Measurements from ENCODE around the gene TLE2. TPM values are rescaled to one million over a fixed set of nuclear protein-coding genes. Genes with fewer than 3 reads are reported as not detected.

Gene TLE2
- polyA plus RNA-seq, 4 donors = 3.8 to 66.0 (median 12.3) TPM

GRCh38 chr19:3036119-3036976 lies 7.3 kb upstream of the TLE2 start:
- Histone ChIP-seq H3K9me3 (ENCODE audit: control insufficient read depth in 2 of 2, insufficient read depth in 1 of 2, low read depth in 1 of 2, low read length in 1 of 2) (no peaks in the 10 kb centered on the region), H3K4me3 (ENCODE audit: low read depth in 1 of 3, low read length in 3 of 3) (peak overlapping the region; percentile 41 to 55 (median 51)), H3K27ac (ENCODE audit: low read depth in 1 of 3, low read length in 2 of 3) (peak overlapping the region; percentile 76 to 94 (median 86)), H3K27me3 (ENCODE audit: control insufficient read depth in 3 of 3, insufficient read depth in 3 of 3, low read length in 3 of 3) (peaks cover 0 to 2% (median 0%) of the 10 kb centered on the region in 3 donors), H3K36me3 (ENCODE audit: control insufficient read depth in 3 of 3, insufficient read depth in 2 of 3, low read depth in 1 of 3, low read length in 3 of 3) (no peaks in the 10 kb centered on the region), H3K4me1 (ENCODE audit: control insufficient read depth in 3 of 3, insufficient read depth in 2 of 3, low read depth in 1 of 3, low read length in 2 of 3) (peaks cover 0 to 28% (median 0%) of the 10 kb centered on the region in 3 donors)
- FAIRE-seq = no peak
- WGBS, 3 donors = 0 to 1% (median 1%) methylated on average over 32 to 44 of the region's 44 CpGs
- peak; percentile 93 to 97 for DNase-seq

GRCh38 chr19:3035542-3036118 lies 6.5 kb upstream of the TLE2 start:
- WGBS, 3 donors = 0 to 1% (median 1%) methylated on average over 26 to 29 of the region's 29 CpGs
- H3K27me3 ChIP-seq (ENCODE audit: control insufficient read depth in 3 of 3, insufficient read depth in 3 of 3, low read length in 3 of 3) = peaks cover 0 to 2% (median 0%) of the 10 kb centered on the region in 3 donors
- H3K4me3 ChIP-seq (ENCODE audit: low read depth in 1 of 3, low read length in 3 of 3) = peak overlapping the region; percentile 51 to 55 (median 53)
- peaks cover 0 to 28% (median 0%) of the 10 kb centered on the region in 3 donors for H3K4me1 ChIP-seq (ENCODE audit: control insufficient read depth in 3 of 3, insufficient read depth in 2 of 3, low read depth in 1 of 3, low read length in 2 of 3)
- DNase-seq (peak; percentile 99), FAIRE-seq (no peak)
- H3K36me3 ChIP-seq (ENCODE audit: control insufficient read depth in 3 of 3, insufficient read depth in 2 of 3, low read depth in 1 of 3, low read length in 3 of 3) = no peaks in the 10 kb centered on the region
- no peaks in the 10 kb centered on the region for H3K9me3 ChIP-seq (ENCODE audit: control insufficient read depth in 2 of 2, insufficient read depth in 1 of 2, low read depth in 1 of 2, low read length in 1 of 2)
- H3K27ac ChIP-seq (ENCODE audit: low read depth in 1 of 3, low read length in 2 of 3) = peak overlapping the region; percentile 76 to 94 (median 86)

- DNase-seq = peak; percentile 48 to 64
- Histone ChIP-seq H3K4me3 (ENCODE audit: low read depth in 1 of 3, low read length in 3 of 3) (peak overlapping the region; percentile 38 to 53 (median 48)), H3K27me3 (ENCODE audit: control insufficient read depth in 3 of 3, insufficient read depth in 3 of 3, low read length in 3 of 3) (peaks cover 0 to 7% (median 4%) of the 10 kb centered on the region in 3 donors), H3K4me1 (ENCODE audit: control insufficient read depth in 3 of 3, insufficient read depth in 2 of 3, low read depth in 1 of 3, low read length in 2 of 3) (peaks cover 0 to 28% (median 0%) of the 10 kb centered on the region in 3 donors), H3K36me3 (ENCODE audit: control insufficient read depth in 3 of 3, insufficient read depth in 2 of 3, low read depth in 1 of 3, low read length in 3 of 3) (no peaks in the 10 kb centered on the region), H3K9me3 (ENCODE audit: control insufficient read depth in 2 of 2, insufficient read depth in 1 of 2, low read depth in 1 of 2, low read length in 1 of 2) (no peaks in the 10 kb centered on the region), H3K27ac (ENCODE audit: low read depth in 1 of 3, low read length in 2 of 3) (peak overlapping the region; percentile 4 to 90 (median 59))
- 2 to 8% (median 3%) methylated on average over 27 to 28 of the region's 28 CpGs for WGBS, 3 donors
- FAIRE-seq = no peak
Observed at GRCh38 chr19:3034656-3035541, 5.8 kb upstream of the TLE2 start.

GRCh38 chr19:3034406-3034655 lies 5.3 kb upstream of the TLE2 start:
- no peak overlapping the region for H3K4me3 ChIP-seq (ENCODE audit: low read depth in 1 of 3, low read length in 3 of 3)
- FAIRE-seq = no peak
- DNase-seq = peak in 1 of 2 donors; percentile 27
- peaks cover 4 to 12% (median 4%) of the 10 kb centered on the region in 3 donors for H3K27me3 ChIP-seq (ENCODE audit: control insufficient read depth in 3 of 3, insufficient read depth in 3 of 3, low read length in 3 of 3)
- peaks cover 0 to 33% (median 0%) of the 10 kb centered on the region in 3 donors for H3K4me1 ChIP-seq (ENCODE audit: control insufficient read depth in 3 of 3, insufficient read depth in 2 of 3, low read depth in 1 of 3, low read length in 2 of 3)
- H3K27ac ChIP-seq (ENCODE audit: low read depth in 1 of 3, low read length in 2 of 3) = peak overlapping the region in 1 of 3 donors; percentile 59
- no peaks in the 10 kb centered on the region for H3K36me3 ChIP-seq (ENCODE audit: control insufficient read depth in 3 of 3, insufficient read depth in 2 of 3, low read depth in 1 of 3, low read length in 3 of 3)
- no peaks in the 10 kb centered on the region for H3K9me3 ChIP-seq (ENCODE audit: control insufficient read depth in 2 of 2, insufficient read depth in 1 of 2, low read depth in 1 of 2, low read length in 1 of 2)

GRCh38 chr19:3033595-3034405 lies 4.7 kb upstream of the TLE2 start:
- 67 to 76% (median 68%) methylated on average over 11 of the region's 11 CpGs for WGBS, 3 donors
- H3K27me3 ChIP-seq (ENCODE audit: control insufficient read depth in 3 of 3, insufficient read depth in 3 of 3, low read length in 3 of 3) = peaks cover 4 to 12% (median 6%) of the 10 kb centered on the region in 3 donors
- peaks cover 0 to 34% (median 0%) of the 10 kb centered on the region in 3 donors for H3K4me1 ChIP-seq (ENCODE audit: control insufficient read depth in 3 of 3, insufficient read depth in 2 of 3, low read depth in 1 of 3, low read length in 2 of 3)
- H3K9me3 ChIP-seq (ENCODE audit: control insufficient read depth in 2 of 2, insufficient read depth in 1 of 2, low read depth in 1 of 2, low read length in 1 of 2) = no peaks in the 10 kb centered on the region
- H3K36me3 ChIP-seq (ENCODE audit: control insufficient read depth in 3 of 3, insufficient read depth in 2 of 3, low read depth in 1 of 3, low read length in 3 of 3) = no peaks in the 10 kb centered on the region
- H3K4me3 ChIP-seq (ENCODE audit: low read depth in 1 of 3, low read length in 3 of 3) = no peak overlapping the region
- DNase-seq = no peak
- peak overlapping the region in 2 of 3 donors; percentile 9 to 59 for H3K27ac ChIP-seq (ENCODE audit: low read depth in 1 of 3, low read length in 2 of 3)
- no peak for FAIRE-seq

GRCh38 chr19:3031607-3031867 lies 2.5 kb upstream of the TLE2 start:
- DNase-seq (no peak), FAIRE-seq (no peak)
- peaks cover 4 to 12% (median 6%) of the 10 kb centered on the region in 3 donors for H3K27me3 ChIP-seq (ENCODE audit: control insufficient read depth in 3 of 3, insufficient read depth in 3 of 3, low read length in 3 of 3)
- no peak overlapping the region for H3K27ac ChIP-seq (ENCODE audit: low read depth in 1 of 3, low read length in 2 of 3)
- 49 to 75% (median 67%) methylated on average over 5 of the region's 5 CpGs for WGBS, 3 donors
- H3K4me3 ChIP-seq (ENCODE audit: low read depth in 1 of 3, low read length in 3 of 3) = no peak overlapping the region
- peaks cover 0 to 4% (median 0%) of the 10 kb centered on the region in 3 donors for H3K36me3 ChIP-seq (ENCODE audit: control insufficient read depth in 3 of 3, insufficient read depth in 2 of 3, low read depth in 1 of 3, low read length in 3 of 3)
- H3K4me1 ChIP-seq (ENCODE audit: control insufficient read depth in 3 of 3, insufficient read depth in 2 of 3, low read depth in 1 of 3, low read length in 2 of 3) = peaks cover 0 to 37% (median 0%) of the 10 kb centered on the region in 3 donors
- H3K9me3 ChIP-seq (ENCODE audit: control insufficient read depth in 2 of 2, insufficient read depth in 1 of 2, low read depth in 1 of 2, low read length in 1 of 2) = no peaks in the 10 kb centered on the region

- no peak for FAIRE-seq
Observed at GRCh38 chr19:3028305-3029064, 595 bp downstream of the TLE2 start.

More at GRCh38 chr19:3028305-3029064, 595 bp downstream of the TLE2 start:
- peak; percentile 23 to 79 for DNase-seq
- peaks cover 6 to 12% (median 7%) of the 10 kb centered on the region in 3 donors for H3K27me3 ChIP-seq (ENCODE audit: control insufficient read depth in 3 of 3, insufficient read depth in 3 of 3, low read length in 3 of 3)
- peaks cover 0 to 19% (median 2%) of the 10 kb centered on the region in 3 donors for H3K4me1 ChIP-seq (ENCODE audit: control insufficient read depth in 3 of 3, insufficient read depth in 2 of 3, low read depth in 1 of 3, low read length in 2 of 3)
- H3K27ac ChIP-seq (ENCODE audit: low read depth in 1 of 3, low read length in 2 of 3) = peak overlapping the region in 2 of 3 donors; percentile 6 to 73
- H3K4me3 ChIP-seq (ENCODE audit: low read depth in 1 of 3, low read length in 3 of 3) = peak overlapping the region; percentile 60 to 72 (median 60)
- 2 to 3% (median 3%) methylated on average over 30 to 40 of the region's 40 CpGs for WGBS, 3 donors
- no peaks in the 10 kb centered on the region for H3K9me3 ChIP-seq (ENCODE audit: control insufficient read depth in 2 of 2, insufficient read depth in 1 of 2, low read depth in 1 of 2, low read length in 1 of 2)
- H3K36me3 ChIP-seq (ENCODE audit: control insufficient read depth in 3 of 3, insufficient read depth in 2 of 3, low read depth in 1 of 3, low read length in 3 of 3) = peaks cover 0 to 8% (median 0%) of the 10 kb centered on the region in 3 donors
